GM12801 (cell line): Measurements from ENCODE around the gene FSTL1.

Experiments used
- TF ChIP-seq, protein P1 (sequence below): IDR thresholded peaks from one replicate; pipeline ENCODE4 v1.5.1; 2011; ENCODE audit warnings: control low read depth; ENCODE audit not compliant: insufficient read length; ENCODE audit errors: extremely low read depth

Gene FSTL1

DNA sequence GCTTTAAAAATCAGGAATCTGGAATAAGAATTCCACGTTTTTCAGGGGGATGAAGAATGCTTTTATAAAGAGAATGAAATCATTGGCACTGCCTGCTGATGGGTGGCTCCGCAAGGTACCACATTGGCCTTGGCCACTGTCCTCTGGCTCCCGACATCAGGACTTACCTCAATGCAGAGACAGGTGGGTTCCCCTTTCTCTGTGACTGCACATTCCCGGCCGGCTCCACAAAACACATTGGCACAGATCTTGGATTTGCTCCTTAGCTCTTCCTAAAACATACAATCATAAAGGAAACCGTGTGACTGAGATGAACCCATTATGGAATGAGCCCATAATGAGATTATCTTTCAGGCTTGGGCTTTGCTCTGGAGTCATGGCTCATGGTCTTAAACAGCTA is 35.0 kb downstream of the FSTL1 start:
- TF ChIP-seq, protein P1, sequence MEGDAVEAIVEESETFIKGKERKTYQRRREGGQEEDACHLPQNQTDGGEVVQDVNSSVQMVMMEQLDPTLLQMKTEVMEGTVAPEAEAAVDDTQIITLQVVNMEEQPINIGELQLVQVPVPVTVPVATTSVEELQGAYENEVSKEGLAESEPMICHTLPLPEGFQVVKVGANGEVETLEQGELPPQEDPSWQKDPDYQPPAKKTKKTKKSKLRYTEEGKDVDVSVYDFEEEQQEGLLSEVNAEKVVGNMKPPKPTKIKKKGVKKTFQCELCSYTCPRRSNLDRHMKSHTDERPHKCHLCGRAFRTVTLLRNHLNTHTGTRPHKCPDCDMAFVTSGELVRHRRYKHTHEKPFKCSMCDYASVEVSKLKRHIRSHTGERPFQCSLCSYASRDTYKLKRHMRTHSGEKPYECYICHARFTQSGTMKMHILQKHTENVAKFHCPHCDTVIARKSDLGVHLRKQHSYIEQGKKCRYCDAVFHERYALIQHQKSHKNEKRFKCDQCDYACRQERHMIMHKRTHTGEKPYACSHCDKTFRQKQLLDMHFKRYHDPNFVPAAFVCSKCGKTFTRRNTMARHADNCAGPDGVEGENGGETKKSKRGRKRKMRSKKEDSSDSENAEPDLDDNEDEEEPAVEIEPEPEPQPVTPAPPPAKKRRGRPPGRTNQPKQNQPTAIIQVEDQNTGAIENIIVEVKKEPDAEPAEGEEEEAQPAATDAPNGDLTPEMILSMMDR: no peak

GRCh38 chr3:120410541-120410940 is 40.3 kb downstream of the FSTL1 start:
- TF ChIP-seq, protein P1: no peak

GRCh38 chr3:120410116-120410515 is 40.7 kb downstream of the FSTL1 start:
- TF ChIP-seq, protein P1: no peak

DNA sequence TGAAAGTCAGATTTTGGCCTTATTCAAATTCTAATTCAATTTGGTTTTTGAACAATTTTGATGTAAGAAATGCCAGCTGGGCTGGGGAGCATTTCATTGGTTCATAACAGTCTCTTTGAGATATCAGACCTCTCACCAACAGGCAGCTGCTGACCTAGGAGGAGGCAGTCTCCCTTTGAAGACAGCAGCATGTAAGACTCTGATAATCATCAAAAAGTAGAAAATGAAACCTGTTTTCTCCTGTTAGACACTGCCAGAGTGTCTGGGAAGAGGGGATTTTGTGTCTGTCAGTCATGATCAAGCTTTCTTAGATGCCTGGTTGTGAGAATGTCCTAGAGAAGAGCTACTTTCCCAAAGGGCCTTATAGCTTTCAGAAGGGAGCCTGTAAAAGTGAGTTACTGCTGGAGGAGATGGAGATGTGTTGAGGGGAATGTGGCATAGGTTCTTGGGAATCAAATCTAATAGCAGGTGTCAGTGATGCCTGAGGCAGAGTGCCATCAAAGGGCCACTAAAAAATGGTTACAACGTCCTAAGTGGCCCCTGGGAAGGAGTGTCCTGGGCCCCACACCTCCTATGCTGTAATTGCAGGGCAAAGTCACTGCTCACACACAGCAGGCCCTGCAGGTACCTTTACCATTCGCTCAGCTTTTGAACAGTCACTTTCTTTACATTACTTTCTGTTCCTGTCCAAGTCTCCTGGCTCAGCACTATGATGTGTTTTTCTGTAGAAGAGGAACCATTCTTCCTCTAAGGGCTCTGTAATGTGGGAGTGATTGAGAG is 43.1 kb downstream of the FSTL1 start:
- TF ChIP-seq, protein P1: no peak

DNA sequence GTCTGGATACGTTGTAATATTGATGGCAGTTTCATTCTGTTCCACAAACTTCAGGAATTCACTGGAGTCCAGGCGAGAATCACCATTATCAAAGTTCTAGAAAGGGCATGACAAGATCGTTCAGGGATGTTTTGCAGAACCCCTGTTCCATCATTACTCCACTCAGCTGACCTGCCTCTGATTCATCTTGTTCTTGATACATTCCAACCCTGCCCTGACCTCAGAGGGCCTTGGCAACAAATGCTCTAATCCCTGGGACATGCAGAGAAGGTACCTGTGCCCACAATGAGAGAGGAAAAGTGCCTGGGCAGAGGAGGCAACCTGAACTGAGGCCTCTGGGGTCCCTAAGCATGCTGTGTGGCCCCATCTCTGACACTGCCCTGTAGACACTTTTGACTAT is 45.9 kb downstream of the FSTL1 start:
- TF ChIP-seq, protein P1: no peak

DNA sequence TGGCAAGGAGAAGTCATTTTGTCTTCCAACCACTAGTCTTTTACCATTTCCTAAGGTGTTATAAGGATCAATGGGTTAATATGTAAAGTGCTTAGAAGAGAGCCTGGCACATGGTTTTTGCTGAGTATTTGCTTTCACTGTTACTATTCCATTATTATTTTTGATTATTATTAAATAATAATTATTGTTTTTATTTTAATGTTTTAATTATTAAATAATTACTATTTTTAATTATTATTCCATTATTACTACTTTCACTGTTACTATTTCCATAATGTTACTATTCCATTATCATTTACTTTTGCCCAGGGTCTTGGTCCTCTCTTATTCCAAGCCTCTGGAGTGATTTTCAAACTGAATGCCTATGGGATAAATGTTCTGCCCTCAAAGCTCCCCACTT is 48.5 kb downstream of the FSTL1 start:
- TF ChIP-seq, protein P1: no peak

DNA sequence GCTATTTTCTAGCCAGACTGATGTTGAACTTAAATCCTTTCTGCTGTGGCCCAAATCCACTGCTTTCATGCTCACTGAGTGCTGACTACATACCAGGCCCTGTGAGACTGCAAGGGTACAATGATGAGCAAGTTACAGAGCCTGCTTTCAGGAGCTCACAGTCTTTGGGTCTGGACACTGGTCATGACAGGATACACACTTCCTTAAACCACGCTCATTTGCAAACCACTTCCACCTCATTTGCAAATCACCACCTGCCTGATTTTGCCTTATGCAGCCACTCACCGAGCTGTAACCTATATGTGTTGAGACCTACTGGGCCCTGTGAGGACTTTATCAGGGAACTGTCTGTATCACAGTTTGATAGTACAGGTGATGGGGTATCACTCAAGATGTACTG is 51.4 kb downstream of the FSTL1 start:
- TF ChIP-seq, protein P1: no peak
